ENCODE data around the gene KBTBD4.
A peak's percentile ranks its signal among the peaks of the same experiment; 100 is the strongest.
"Not testable (repeated sequence)": the region's sequence is repeated elsewhere in the genome, so short reads cannot be mapped to it uniquely, and the experiment has no call there.

Gene KBTBD4

DNA sequence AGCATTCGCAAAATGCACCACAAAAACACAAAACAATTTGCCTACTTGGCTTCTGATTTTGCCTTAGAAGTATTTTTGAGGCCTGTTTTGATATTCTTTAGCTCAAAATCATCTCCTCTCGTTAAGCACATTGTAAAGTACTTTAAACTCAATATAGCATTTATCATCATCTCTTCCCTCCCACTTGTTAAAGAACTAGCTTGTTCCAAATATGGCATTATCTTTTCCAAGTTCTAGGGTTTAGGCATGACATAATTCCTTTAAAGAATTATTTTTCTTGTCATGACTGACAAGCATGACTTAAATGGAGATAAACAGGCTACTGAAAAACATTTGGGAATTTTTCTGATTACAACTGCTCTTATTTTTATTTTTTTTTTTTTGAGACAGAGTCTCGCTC, 47.1 kb downstream of the KBTBD4 start:
- Histone ChIP-seq H3K27ac (ENCODE audit: low read depth, low read length, poor library complexity, severe bottlenecking) (no peak overlapping the region), H3F3A (ENCODE audit: insufficient read depth, low read length) (no peaks in the 10 kb centered on the region), H3K9me2 (ENCODE audit: low read depth, low read length) (no peaks in the 10 kb centered on the region), H3K36me3 (ENCODE audit: insufficient read depth, low read length) (peaks cover 17% of the 10 kb centered on the region; the same call in 1 of the 2 replicates), H3K4me1 (ENCODE audit: insufficient read depth, low read length, severe bottlenecking) (peaks cover 45% of the 10 kb centered on the region), H3K9ac (ENCODE audit: low read length) (no peak overlapping the region), H3K79me2 (ENCODE audit: insufficient read depth, low read length) (peaks cover 100% of the 10 kb centered on the region), H3K4me3 (ENCODE audit: low read depth, low read length, poor library complexity, severe bottlenecking) (no peak overlapping the region), H2AFZ (ENCODE audit: low read length) (no peak overlapping the region), H3K4me2 (ENCODE audit: low read length) (no peak overlapping the region), H3K9me3 (ENCODE audit: low read length) (no peaks in the 10 kb centered on the region), H3K27me3 (ENCODE audit: insufficient read depth, low read length) (no peaks in the 10 kb centered on the region), H4K20me1 (ENCODE audit: insufficient read depth, low read length) (peaks cover 4% of the 10 kb centered on the region; the same call in 1 of the 2 replicates)
- TF ChIP-seq EZH2 (IDR thresholded peaks at IDR 0.05; ENCODE audit: borderline replicate concordance, low read length), result no peak
- TF ChIP-seq, protein P1, sequence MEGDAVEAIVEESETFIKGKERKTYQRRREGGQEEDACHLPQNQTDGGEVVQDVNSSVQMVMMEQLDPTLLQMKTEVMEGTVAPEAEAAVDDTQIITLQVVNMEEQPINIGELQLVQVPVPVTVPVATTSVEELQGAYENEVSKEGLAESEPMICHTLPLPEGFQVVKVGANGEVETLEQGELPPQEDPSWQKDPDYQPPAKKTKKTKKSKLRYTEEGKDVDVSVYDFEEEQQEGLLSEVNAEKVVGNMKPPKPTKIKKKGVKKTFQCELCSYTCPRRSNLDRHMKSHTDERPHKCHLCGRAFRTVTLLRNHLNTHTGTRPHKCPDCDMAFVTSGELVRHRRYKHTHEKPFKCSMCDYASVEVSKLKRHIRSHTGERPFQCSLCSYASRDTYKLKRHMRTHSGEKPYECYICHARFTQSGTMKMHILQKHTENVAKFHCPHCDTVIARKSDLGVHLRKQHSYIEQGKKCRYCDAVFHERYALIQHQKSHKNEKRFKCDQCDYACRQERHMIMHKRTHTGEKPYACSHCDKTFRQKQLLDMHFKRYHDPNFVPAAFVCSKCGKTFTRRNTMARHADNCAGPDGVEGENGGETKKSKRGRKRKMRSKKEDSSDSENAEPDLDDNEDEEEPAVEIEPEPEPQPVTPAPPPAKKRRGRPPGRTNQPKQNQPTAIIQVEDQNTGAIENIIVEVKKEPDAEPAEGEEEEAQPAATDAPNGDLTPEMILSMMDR (IDR thresholded peaks at IDR 0.05; ENCODE audit: low read length), result no peak

- Histone ChIP-seq H3K79me2 (ENCODE audit: insufficient read depth, low read length) (peaks cover 100% of the 10 kb centered on the region), H3K4me1 (ENCODE audit: insufficient read depth, low read length, severe bottlenecking) (peaks cover 54% of the 10 kb centered on the region), H3K36me3 (ENCODE audit: insufficient read depth, low read length) (peaks cover 20% of the 10 kb centered on the region; the same call in 1 of the 2 replicates)
- not testable (repeated sequence) for H3K9me2 ChIP-seq (ENCODE audit: low read depth, low read length); H3K4me2 ChIP-seq (ENCODE audit: low read length); H3K27ac ChIP-seq (ENCODE audit: low read depth, low read length, poor library complexity, severe bottlenecking); H3K9me3 ChIP-seq (ENCODE audit: low read length); H3F3A ChIP-seq (ENCODE audit: insufficient read depth, low read length); H3K27me3 ChIP-seq (ENCODE audit: insufficient read depth, low read length); H3K9ac ChIP-seq (ENCODE audit: low read length); H3K4me3 ChIP-seq (ENCODE audit: low read depth, low read length, poor library complexity, severe bottlenecking); H4K20me1 ChIP-seq (ENCODE audit: insufficient read depth, low read length); H2AFZ ChIP-seq (ENCODE audit: low read length)
Measured at GRCh38 chr11:47530721-47531120, 48.0 kb downstream of the KBTBD4 start.

DNA sequence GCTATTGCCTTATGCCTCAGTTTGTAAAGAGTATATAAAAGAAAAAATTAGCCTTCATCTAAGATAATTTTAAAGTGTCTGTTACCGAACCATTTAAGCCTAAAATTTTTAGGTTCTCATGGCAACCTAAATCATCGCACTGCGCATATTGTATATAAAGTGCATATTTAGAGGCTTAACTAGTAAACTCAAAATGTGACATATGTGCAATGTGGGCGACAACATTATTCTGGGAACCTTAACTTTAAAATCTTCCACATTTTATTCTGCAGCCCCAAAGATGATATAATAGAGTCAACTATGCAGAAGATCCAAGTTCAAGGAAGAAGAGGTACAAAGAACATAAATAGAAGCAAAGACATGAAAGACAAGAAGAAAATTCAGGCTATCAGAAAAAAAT, 48.8 kb downstream of the KBTBD4 start:
- Histone ChIP-seq H3K4me2 (ENCODE audit: low read length) (no peak overlapping the region), H3K9me2 (ENCODE audit: low read depth, low read length) (no peaks in the 10 kb centered on the region), H3K36me3 (ENCODE audit: insufficient read depth, low read length) (peaks cover 16% of the 10 kb centered on the region; the same call in 1 of the 2 replicates), H3K4me3 (ENCODE audit: low read depth, low read length, poor library complexity, severe bottlenecking) (no peak overlapping the region), H3K79me2 (ENCODE audit: insufficient read depth, low read length) (peaks cover 100% of the 10 kb centered on the region), H3K9ac (ENCODE audit: low read length) (no peak overlapping the region), H4K20me1 (ENCODE audit: insufficient read depth, low read length) (0 out of 2 replicates have a peak, but pooled peaks cover 4% of the 10 kb centered on the region), H3F3A (ENCODE audit: insufficient read depth, low read length) (no peaks in the 10 kb centered on the region), H2AFZ (ENCODE audit: low read length) (no peak overlapping the region), H3K9me3 (ENCODE audit: low read length) (no peaks in the 10 kb centered on the region), H3K4me1 (ENCODE audit: insufficient read depth, low read length, severe bottlenecking) (peaks cover 58% of the 10 kb centered on the region), H3K27ac (ENCODE audit: low read depth, low read length, poor library complexity, severe bottlenecking) (no peak overlapping the region), H3K27me3 (ENCODE audit: insufficient read depth, low read length) (no peaks in the 10 kb centered on the region)
- TF ChIP-seq, protein P1 (IDR thresholded peaks at IDR 0.05; ENCODE audit: low read length), result no peak
- TF ChIP-seq EZH2 (IDR thresholded peaks at IDR 0.05; ENCODE audit: borderline replicate concordance, low read length), result no peak

DNA sequence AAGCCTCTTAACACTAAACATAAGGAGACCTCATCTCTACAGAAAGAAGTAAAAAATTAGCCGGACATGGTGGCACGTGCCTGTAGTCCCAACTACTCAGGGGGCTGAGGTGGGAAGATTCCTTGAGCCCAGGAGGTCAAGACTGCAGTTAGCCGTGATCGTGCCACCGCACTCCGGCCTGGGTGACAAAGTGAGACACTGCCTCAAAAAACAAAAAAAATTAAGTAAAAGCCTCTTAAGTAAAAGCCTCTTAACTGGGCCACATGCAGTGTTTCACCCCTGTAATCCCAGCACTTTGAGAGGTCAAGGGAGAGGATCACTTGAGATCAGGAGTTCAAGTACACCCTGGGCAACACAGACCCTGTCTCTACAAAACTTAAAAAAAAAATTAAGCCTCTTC, 51.6 kb downstream of the KBTBD4 start:
- Histone ChIP-seq H3K9me3 (ENCODE audit: low read length) (no peaks in the 10 kb centered on the region), H3K36me3 (ENCODE audit: insufficient read depth, low read length) (peaks cover 12% of the 10 kb centered on the region; the same call in 1 of the 2 replicates), H3K27me3 (ENCODE audit: insufficient read depth, low read length) (no peaks in the 10 kb centered on the region), H3K27ac (ENCODE audit: low read depth, low read length, poor library complexity, severe bottlenecking) (no peak overlapping the region), H4K20me1 (ENCODE audit: insufficient read depth, low read length) (no peaks in the 10 kb centered on the region), H3K4me2 (ENCODE audit: low read length) (no peak overlapping the region), H3K9ac (ENCODE audit: low read length) (no peak overlapping the region), H3K79me2 (ENCODE audit: insufficient read depth, low read length) (peaks cover 96% of the 10 kb centered on the region), H3K4me1 (ENCODE audit: insufficient read depth, low read length, severe bottlenecking) (peaks cover 53% of the 10 kb centered on the region), H2AFZ (ENCODE audit: low read length) (no peak overlapping the region), H3F3A (ENCODE audit: insufficient read depth, low read length) (no peaks in the 10 kb centered on the region), H3K9me2 (ENCODE audit: low read depth, low read length) (no peaks in the 10 kb centered on the region), H3K4me3 (ENCODE audit: low read depth, low read length, poor library complexity, severe bottlenecking) (no peak overlapping the region)
- TF ChIP-seq, protein P1 (IDR thresholded peaks at IDR 0.05; ENCODE audit: low read length), result no peak
- TF ChIP-seq EZH2 (IDR thresholded peaks at IDR 0.05; ENCODE audit: borderline replicate concordance, low read length), result no peak

DNA sequence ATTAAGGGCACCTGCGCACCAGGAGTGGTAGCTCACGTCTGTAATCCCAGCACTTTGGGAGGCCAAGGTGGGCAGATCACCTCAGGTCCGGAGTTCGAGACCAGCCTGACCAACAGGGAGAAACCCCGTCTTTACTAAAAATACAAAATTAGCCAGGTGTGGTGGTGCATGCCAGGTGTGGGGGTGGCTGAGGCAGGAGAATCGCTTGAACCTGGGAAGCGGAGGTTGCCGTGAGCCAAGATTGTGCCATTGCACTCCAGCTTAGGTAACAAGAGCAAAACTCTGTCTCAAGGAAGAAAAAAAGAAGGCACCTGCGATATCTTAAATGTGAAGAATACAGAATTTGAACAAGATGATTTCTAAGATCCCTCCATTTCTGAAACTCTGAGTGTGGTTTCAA, 52.7 kb downstream of the KBTBD4 start:
- H3F3A ChIP-seq (ENCODE audit: insufficient read depth, low read length); H2AFZ ChIP-seq (ENCODE audit: low read length); H3K4me3 ChIP-seq (ENCODE audit: low read depth, low read length, poor library complexity, severe bottlenecking); H4K20me1 ChIP-seq (ENCODE audit: insufficient read depth, low read length); H3K9me2 ChIP-seq (ENCODE audit: low read depth, low read length); H3K27me3 ChIP-seq (ENCODE audit: insufficient read depth, low read length); H3K9ac ChIP-seq (ENCODE audit: low read length); H3K9me3 ChIP-seq (ENCODE audit: low read length): not testable (repeated sequence)
- Histone ChIP-seq H3K4me1 (ENCODE audit: insufficient read depth, low read length, severe bottlenecking) (peaks cover 53% of the 10 kb centered on the region), H3K79me2 (ENCODE audit: insufficient read depth, low read length) (peaks cover 93% of the 10 kb centered on the region), H3K4me2 (ENCODE audit: low read length) (peak overlapping the region; percentile 28; the same call in 1 of the 2 replicates), H3K27ac (ENCODE audit: low read depth, low read length, poor library complexity, severe bottlenecking) (peak overlapping the region; percentile 87), H3K36me3 (ENCODE audit: insufficient read depth, low read length) (peaks cover 12% of the 10 kb centered on the region; the same call in 1 of the 2 replicates)

All from OCI-LY1 (cell line).